Gastrocnemius medialis (tissue), 4 donors: Measurements from ENCODE around the gene PXDN. TPM values are rescaled to one million over a fixed set of nuclear protein-coding genes. Genes with fewer than 3 reads are reported as not detected.
"Not testable (repeated sequence)": the region's sequence is repeated elsewhere in the genome, so short reads cannot be mapped to it uniquely, and the experiment has no call there.

Source experiments
- ATAC-seq, 2 donors: fragments of 150-250 bp; one replicate each; pipeline ENCODE4 v1.9.1; 2016
- DNase-seq, 2 donors: peaks; one replicate each; pipeline ENCODE4 v3.0.0-alpha.2; 2019
- H3K27ac ChIP-seq, 4 donors: fragments of 200-600 bp; sonication (generic); 1 replicate in 1 of 4; 2 replicates in 3 of 4; pipeline ENCODE4 v1.5.1; 2016 to 2018; ENCODE audit warnings: mild to moderate bottlenecking in 2 of 4, moderate library complexity in 1 of 4
- H3K27me3 ChIP-seq, 3 donors: fragments of 200-600 bp; sonication (generic) in 2 of 3; 1 replicate in 1 of 3; 2 replicates in 2 of 3; pipeline versions ENCODE4 v1.5.1 to v1.6.0; 2016 to 2019; ENCODE audit warnings: mild to moderate bottlenecking in 1 of 3, moderate library complexity in 1 of 3
- H3K36me3 ChIP-seq, 2 donors: fragments of 200-600 bp; sonication (generic) in 1 of 2; one replicate each; pipeline ENCODE4 v1.5.1; 2017 to 2018
- H3K4me1 ChIP-seq, 2 donors: fragments of 200-600 bp; sonication (generic) in 1 of 2; one replicate each; pipeline ENCODE4 v1.5.1; 2016 to 2017; ENCODE audit warnings: mild to moderate bottlenecking in 2 of 2
- H3K4me3 ChIP-seq, 4 donors: fragments of 200-600 bp; sonication (generic) in 3 of 4; 1 replicate in 1 of 4; 2 replicates in 3 of 4; pipeline ENCODE4 v1.5.1; 2016 to 2019; ENCODE audit warnings: mild to moderate bottlenecking in 2 of 4
- H3K9me3 ChIP-seq, 3 donors: fragments of 200-600 bp; sonication (generic) in 2 of 3; 1 replicate in 1 of 3; 2 replicates in 2 of 3; pipeline ENCODE4 v1.5.1; 2016 to 2019
- CTCF ChIP-seq, 5 experiments: fragments of 450-650 bp in 3 of 5; fragments of 200-600 bp in 2 of 5; sonication (generic) in 2 of 5; IDR thresholded peaks in 4 of 5; conservative IDR thresholded peaks in 1 of 5; 1 replicate in 4 of 5; 2 replicates in 1 of 5; pipeline ENCODE4 v1.5.1; 2016 to 2019; ENCODE audit warnings: antibody characterized with exemption in 5 of 5, mild to moderate bottlenecking in 3 of 5, moderate library complexity in 3 of 5
- POLR2A ChIP-seq, 2 donors: fragments of 450-650 bp; IDR thresholded peaks; one replicate each; pipeline ENCODE4 v1.6.1; 2017; ENCODE audit warnings: antibody characterized with exemption in 2 of 2, mild to moderate bottlenecking in 2 of 2, moderate library complexity in 2 of 2
- in situ Hi-C, 4 donors: fragments of 200-750 bp; cut with MboI; loops; one replicate each; pipeline versions ENCODE4 v1.15.0 to v1.8.0; 2017; ENCODE audit warnings: low sequenced_read_pairs in 4 of 4
- intact Hi-C: fragments of 100-400 bp; cut with DNase I; formaldehyde crosslinking; loops from one replicate; pipeline ENCODE4 v1.15.1; 2023; ENCODE audit warnings: low total_unique reads
- total RNA-seq, 4 donors: library from RNA; depleted of rRNA; stranded (reverse); fragments of >200 nt; gene quantifications; one replicate each; pipeline versions ENCODE4 v1.1.0 to v1.2.3, GENCODE V29; 2016

Gene PXDN
- total RNA-seq, 4 donors from 2014 or later = 7.8 to 13.4 (median 10.3) TPM

- in situ Hi-C loops (no loop called here), intact Hi-C loops (no loop called here)
- Histone ChIP-seq H3K27ac (no peak overlapping the region), H3K4me1 (peaks cover 32 to 37% of the 10 kb centered on the region in 2 donors), H3K27me3 (peaks cover 4 to 22% (median 9%) of the 10 kb centered on the region in 3 donors), H3K36me3 (no peaks in the 10 kb centered on the region), H3K4me3 (no peak overlapping the region), H3K9me3 (no peaks in the 10 kb centered on the region)
- ATAC-seq (peak in 1 of 2 donors; percentile 18), DNase-seq (no peak)
- no peak for TF ChIP-seq CTCF (IDR thresholded peaks at IDR 0.05 in 4 of 5, conservative IDR thresholded peaks at IDR 0.05 in 1 of 5)
- TF ChIP-seq POLR2A (IDR thresholded peaks at IDR 0.05) = no peak
Observed at GRCh38 chr2:1727101-1727771, 17.1 kb downstream of the PXDN start.

GRCh38 chr2:1726558-1726957, 17.8 kb downstream of the PXDN start:
- H3K36me3 ChIP-seq = no peaks in the 10 kb centered on the region
- H3K27me3 ChIP-seq = peaks cover 4 to 22% (median 9%) of the 10 kb centered on the region in 3 donors
- no peak overlapping the region for H3K4me3 ChIP-seq
- peaks cover 27 to 41% of the 10 kb centered on the region in 2 donors for H3K4me1 ChIP-seq
- no peaks in the 10 kb centered on the region for H3K9me3 ChIP-seq
- TF ChIP-seq POLR2A (IDR thresholded peaks at IDR 0.05) (no peak), CTCF (IDR thresholded peaks at IDR 0.05 in 4 of 5, conservative IDR thresholded peaks at IDR 0.05 in 1 of 5) (no peak)
- ATAC-seq (no peak), DNase-seq (no peak)
- intact Hi-C loops = no loop called here
- no peak overlapping the region for H3K27ac ChIP-seq
- in situ Hi-C loops = no loop called here

DNA sequence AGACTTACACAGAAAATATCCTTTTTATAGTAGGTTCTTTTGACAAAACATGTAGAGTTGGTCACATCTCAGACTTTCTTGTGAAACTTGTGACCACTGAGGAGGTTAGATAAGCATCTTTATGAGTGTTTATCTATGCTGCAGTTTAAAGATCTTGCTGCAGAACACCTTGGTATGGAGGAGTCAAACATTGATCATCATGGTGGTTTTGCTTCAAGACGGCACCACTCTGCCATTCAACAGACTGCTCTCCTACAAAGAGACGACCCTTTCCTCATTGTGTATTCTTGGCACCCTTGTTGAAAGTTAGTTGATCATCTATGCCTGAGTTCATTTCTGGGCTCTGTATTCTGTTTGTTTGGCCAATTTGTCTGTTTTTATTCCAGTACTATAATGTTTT, 20.0 kb downstream of the PXDN start:
- H3K9me3 ChIP-seq, H3K27ac ChIP-seq, ATAC-seq, H3K4me3 ChIP-seq, DNase-seq, intact Hi-C loops, in situ Hi-C loops, H3K36me3 ChIP-seq: not testable (repeated sequence)
- Histone ChIP-seq H3K4me1 (peaks cover 13 to 30% of the 10 kb centered on the region in 2 donors), H3K27me3 (peaks cover 6 to 18% (median 9%) of the 10 kb centered on the region in 3 donors)

- Histone ChIP-seq H3K27me3 (peaks cover 6 to 15% (median 7%) of the 10 kb centered on the region in 3 donors), H3K4me3 (no peak overlapping the region), H3K4me1 (peaks cover 6 to 21% of the 10 kb centered on the region in 2 donors), H3K9me3 (no peaks in the 10 kb centered on the region), H3K36me3 (no peaks in the 10 kb centered on the region), H3K27ac (no peak overlapping the region)
- intact Hi-C loops = no loop called here
- in situ Hi-C loops = no loop called here
- TF ChIP-seq CTCF (IDR thresholded peaks at IDR 0.05 in 4 of 5, conservative IDR thresholded peaks at IDR 0.05 in 1 of 5) (no peak), POLR2A (IDR thresholded peaks at IDR 0.05) (no peak)
- DNase-seq (no peak), ATAC-seq (no peak)
Observed at GRCh38 chr2:1723397-1724042, 20.8 kb downstream of the PXDN start.

DNA sequence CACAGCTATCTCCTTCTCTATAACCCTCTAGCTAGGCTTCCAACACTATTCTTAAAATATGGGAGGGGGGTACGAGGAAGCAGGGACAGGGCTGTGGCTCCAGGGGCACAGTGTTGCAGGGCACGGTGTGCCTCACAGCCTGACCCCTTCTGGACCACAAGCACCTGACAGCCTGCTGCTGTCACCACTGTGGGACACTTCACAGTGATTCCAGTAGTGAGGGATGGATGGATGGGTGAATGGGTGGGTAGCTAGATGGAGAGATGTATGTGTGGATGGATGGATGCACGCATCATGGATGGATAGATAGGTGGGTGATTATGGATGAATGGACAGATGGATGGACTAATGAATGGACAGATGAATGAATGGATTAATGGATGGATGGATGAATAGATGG, 21.6 kb downstream of the PXDN start:
- Histone ChIP-seq H3K36me3 (no peaks in the 10 kb centered on the region), H3K27me3 (peaks cover 0 to 9% (median 8%) of the 10 kb centered on the region in 3 donors), H3K27ac (peak overlapping the region; percentile 74 to 82 (median 78)), H3K4me3 (no peak overlapping the region), H3K9me3 (no peaks in the 10 kb centered on the region), H3K4me1 (peaks cover 3 to 20% of the 10 kb centered on the region in 2 donors)
- intact Hi-C loops (no loop called here), in situ Hi-C loops (no loop called here)
- TF ChIP-seq POLR2A (IDR thresholded peaks at IDR 0.05) = no peak
- no peak for TF ChIP-seq CTCF (IDR thresholded peaks at IDR 0.05 in 4 of 5, conservative IDR thresholded peaks at IDR 0.05 in 1 of 5)
- ATAC-seq (no peak), DNase-seq (no peak)
